Neural cell (in vitro differentiated cells): ENCODE data around the gene GLI2. TPM values are rescaled to one million over a fixed set of nuclear protein-coding genes. Genes with fewer than 3 reads are reported as not detected.

Experiments used
- H2AFZ ChIP-seq: fragments of 200-600, 300-800 bp; sonication (generic), shearing (Covaris generic); 2 replicates; pipeline ENCODE4 v1.6.0; 2014; ENCODE audit warnings: low read depth, mild to moderate bottlenecking, antibody characterized with exemption, low read length, moderate library complexity
- H3F3A ChIP-seq: fragments of 200-600 bp; shearing (Covaris generic); 2 replicates; pipeline ENCODE4 v1.6.1; 2016; ENCODE audit warnings: mild to moderate bottlenecking, moderate library complexity, mixed read lengths, antibody characterized with exemption, low read length; ENCODE audit not compliant: insufficient read depth, poor library complexity, severe bottlenecking
- H3K27ac ChIP-seq: fragments of 200-600, 300-800 bp; sonication (generic), shearing (Covaris generic); 2 replicates; pipeline ENCODE4 v1.5.1; 2014; ENCODE audit warnings: mild to moderate bottlenecking, low read length, moderate library complexity
- H3K27me3 ChIP-seq: fragments of 300-800, 200-600 bp; sonication (generic), shearing (Covaris generic); 2 replicates; pipeline ENCODE4 v1.6.0; 2014; ENCODE audit warnings: mild to moderate bottlenecking, low read depth, low read length, moderate library complexity; ENCODE audit not compliant: insufficient read depth
- H3K36me3 ChIP-seq: fragments of 300-800, 200-600 bp; sonication (generic), shearing (Covaris generic); 2 replicates; pipeline ENCODE4 v1.5.1; 2014; ENCODE audit warnings: mild to moderate bottlenecking, antibody characterized with exemption, low read length, moderate library complexity; ENCODE audit not compliant: insufficient read depth
- H3K4me2 ChIP-seq: fragments of 300-800, 200-600 bp; sonication (generic), shearing (Covaris generic); 2 replicates; pipeline ENCODE4 v1.6.0; 2014; ENCODE audit warnings: mild to moderate bottlenecking, low read length
- H3K4me3 ChIP-seq: fragments of 300-800, 200-600 bp; sonication (generic), shearing (Covaris generic); 2 replicates; pipeline ENCODE4 v1.5.1; 2014; ENCODE audit warnings: mild to moderate bottlenecking, low read length, moderate library complexity
- H3K79me2 ChIP-seq: fragments of 200-600 bp; shearing (Covaris generic); replicated peaks from 2 replicates; pipeline ENCODE4 v1.6.0; 2014; ENCODE audit warnings: mild to moderate bottlenecking, low read length, moderate library complexity; ENCODE audit not compliant: insufficient read depth
- H3K9ac ChIP-seq: fragments of 300-800, 200-600 bp; sonication (generic), shearing (Covaris generic); 2 replicates; pipeline ENCODE4 v1.6.1; 2016; ENCODE audit warnings: mild to moderate bottlenecking, low read length, mixed read lengths
- H3K9me2 ChIP-seq: fragments of 200-600 bp; shearing (Covaris generic); 2 replicates; pipeline ENCODE4 v1.6.1; 2016; ENCODE audit warnings: mild to moderate bottlenecking, low read length, mixed read lengths; ENCODE audit not compliant: insufficient read depth
- H3K9me3 ChIP-seq: fragments of 200-600, 300-800 bp; sonication (generic), shearing (Covaris generic); 2 replicates; pipeline ENCODE4 v1.6.1; 2016; ENCODE audit warnings: mild to moderate bottlenecking, mixed run types, low read length, moderate library complexity, mixed read lengths
- H4K20me1 ChIP-seq: fragments of 200-600 bp; shearing (Covaris generic); 2 replicates; pipeline ENCODE4 v1.6.1; 2016; ENCODE audit warnings: mild to moderate bottlenecking, mixed run types; ENCODE audit not compliant: insufficient read depth
- CTCF ChIP-seq: fragments of 450-650 bp; IDR thresholded peaks from 2 replicates; pipeline ENCODE4 v1.5.1; 2014; ENCODE audit warnings: antibody characterized with exemption, mild to moderate bottlenecking, moderate library complexity; ENCODE audit not compliant: poor library complexity, severe bottlenecking
- EP300 ChIP-seq: fragments of 450-650 bp; conservative IDR thresholded peaks from 2 replicates; pipeline ENCODE4 v1.6.1; 2014; ENCODE audit warnings: antibody characterized with exemption, mild to moderate bottlenecking, moderate library complexity; ENCODE audit not compliant: poor library complexity, severe bottlenecking
- EZH2 ChIP-seq: fragments of 200-600, 300-800 bp; shearing (Covaris generic), sonication (generic); IDR thresholded peaks from 2 replicates; pipeline ENCODE4 v1.6.1; 2014; ENCODE audit warnings: antibody characterized with exemption, low read length, borderline replicate concordance, mild to moderate bottlenecking; ENCODE audit not compliant: insufficient read depth, poor library complexity, severe bottlenecking
- MXI1 ChIP-seq: fragments of 450-650 bp; conservative IDR thresholded peaks from 2 replicates; pipeline ENCODE4 v1.6.1; 2014; ENCODE audit warnings: antibody characterized with exemption, mild to moderate bottlenecking; ENCODE audit not compliant: poor library complexity, severe bottlenecking
- POLR2AphosphoS5 ChIP-seq: IDR thresholded peaks from 2 replicates; pipeline ENCODE4 v1.6.1; 2012
- RAD21 ChIP-seq: fragments of 450-650 bp; conservative IDR thresholded peaks from 2 replicates; pipeline ENCODE4 v1.6.1; 2014; ENCODE audit warnings: antibody characterized with exemption, mild to moderate bottlenecking, moderate library complexity
- REST ChIP-seq: IDR thresholded peaks from 2 replicates; pipeline ENCODE4 v1.6.1; 2012; ENCODE audit warnings: borderline replicate concordance
- SMC3 ChIP-seq: fragments of 450-650 bp; conservative IDR thresholded peaks from 2 replicates; pipeline ENCODE4 v1.6.1; 2014; ENCODE audit warnings: antibody characterized with exemption, mild to moderate bottlenecking, moderate library complexity; ENCODE audit not compliant: poor library complexity
- TAF1 ChIP-seq: IDR thresholded peaks from 2 replicates; pipeline ENCODE4 v1.6.1; 2012; ENCODE audit warnings: low read depth
- polyA plus RNA-seq: library from polyadenylated mRNA; depleted of rRNA; stranded (reverse); fragments of >200 nt; gene quantifications from 2 replicates; pipeline ENCODE4 v1.2.3, GENCODE V29; 2014

Gene GLI2
- polyA plus RNA-seq, 1 donor from 2014 or later: 0.14 TPM

- Histone ChIP-seq H3K79me2 (peaks cover 41% of the 10 kb centered on the region), H2AFZ (no peak overlapping the region), H3K9me2 (no peaks in the 10 kb centered on the region), H3F3A (peaks cover 9% of the 10 kb centered on the region), H3K9me3 (no peaks in the 10 kb centered on the region), H3K4me3 (no peak overlapping the region), H3K27me3 (peaks cover 70% of the 10 kb centered on the region), H3K36me3 (no peaks in the 10 kb centered on the region), H4K20me1 (no peaks in the 10 kb centered on the region), H3K27ac (no peak overlapping the region), H3K9ac (no peak overlapping the region), H3K4me2 (no peak overlapping the region)
- TF ChIP-seq RAD21 (no peak), CTCF (no peak), MXI1 (no peak), EZH2 (no peak), REST (no peak), EP300 (no peak), POLR2AphosphoS5 (no peak), TAF1 (no peak), SMC3 (no peak)
Observed at GRCh38 chr2:120738786-120739437, 3.2 kb downstream of the GLI2 start.

- H3K27me3 ChIP-seq: peaks cover 70% of the 10 kb centered on the region
- TF ChIP-seq POLR2AphosphoS5: peak; percentile 8
- TF ChIP-seq EZH2: no peak
- TF ChIP-seq SMC3: no peak
- no peak for TF ChIP-seq REST
- no peak for TF ChIP-seq TAF1
- TF ChIP-seq MXI1: no peak
- TF ChIP-seq RAD21: no peak
- H4K20me1 ChIP-seq: no peaks in the 10 kb centered on the region
- peaks cover 47% of the 10 kb centered on the region for H3K79me2 ChIP-seq
- H3K4me3 ChIP-seq: no peak overlapping the region
- no peak overlapping the region for H3K9ac ChIP-seq
- H3K4me2 ChIP-seq: no peak overlapping the region
- H3K9me2 ChIP-seq: no peaks in the 10 kb centered on the region
- H3K27ac ChIP-seq: no peak overlapping the region
- no peak overlapping the region for H2AFZ ChIP-seq
- no peaks in the 10 kb centered on the region for H3K9me3 ChIP-seq
- no peaks in the 10 kb centered on the region for H3K36me3 ChIP-seq
- H3F3A ChIP-seq: peaks cover 9% of the 10 kb centered on the region
Observed at GRCh38 chr2:120739438-120740090, 3.9 kb downstream of the GLI2 start.
